ENCODE measurements around the gene MYO1B.

The MYO1B gene

DNA sequence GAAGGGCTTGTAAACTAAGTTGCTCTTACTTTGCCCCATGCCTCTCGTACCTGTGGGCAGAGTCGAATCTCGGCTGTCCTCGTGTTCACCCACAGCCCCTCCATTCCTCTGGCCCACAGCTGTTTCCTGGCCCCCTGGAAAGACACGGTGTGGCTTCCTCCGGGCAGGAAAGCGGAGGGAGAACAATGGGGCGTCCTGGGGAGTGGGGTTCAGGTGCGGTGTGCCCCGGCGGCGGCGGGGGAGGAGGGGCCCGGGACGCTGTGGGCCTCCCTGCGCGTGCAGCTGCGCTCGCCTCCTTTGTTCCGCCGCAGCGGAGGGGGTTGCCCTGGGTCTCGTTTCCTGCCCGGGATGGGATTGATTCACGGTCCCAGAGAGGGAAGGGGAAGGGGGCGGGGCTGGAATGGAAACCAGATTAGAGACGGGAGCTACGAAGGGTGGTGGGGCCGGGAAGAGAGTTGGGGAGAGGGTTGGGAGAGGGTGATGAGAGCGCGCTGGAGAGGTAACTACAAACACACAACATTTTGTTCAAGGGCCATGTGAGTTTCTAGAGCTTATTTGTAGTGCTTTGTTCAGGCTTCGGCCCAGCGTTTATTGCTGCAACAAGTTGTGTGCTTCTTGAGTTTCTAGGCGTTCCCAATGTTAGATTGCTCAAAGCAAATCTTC lies 796 bp downstream of the MYO1B start:
- TF ChIP-seq FOXP2 (optimal IDR thresholded peaks at IDR 0.05; ENCODE audit: borderline replicate concordance, extremely low read depth, extremely low read length, insufficient read depth), result peak; percentile 92
- no peak; the same call in 1 of the 2 replicates for TF ChIP-seq POLR2AphosphoS5 (IDR thresholded peaks at IDR 0.05; ENCODE audit: low read depth, low read length)
- TF ChIP-seq SIN3A (IDR thresholded peaks at IDR 0.05; ENCODE audit: borderline replicate concordance, insufficient read depth, low read length), result peak; percentile 48; the same call in 1 of the 2 replicates

DNA sequence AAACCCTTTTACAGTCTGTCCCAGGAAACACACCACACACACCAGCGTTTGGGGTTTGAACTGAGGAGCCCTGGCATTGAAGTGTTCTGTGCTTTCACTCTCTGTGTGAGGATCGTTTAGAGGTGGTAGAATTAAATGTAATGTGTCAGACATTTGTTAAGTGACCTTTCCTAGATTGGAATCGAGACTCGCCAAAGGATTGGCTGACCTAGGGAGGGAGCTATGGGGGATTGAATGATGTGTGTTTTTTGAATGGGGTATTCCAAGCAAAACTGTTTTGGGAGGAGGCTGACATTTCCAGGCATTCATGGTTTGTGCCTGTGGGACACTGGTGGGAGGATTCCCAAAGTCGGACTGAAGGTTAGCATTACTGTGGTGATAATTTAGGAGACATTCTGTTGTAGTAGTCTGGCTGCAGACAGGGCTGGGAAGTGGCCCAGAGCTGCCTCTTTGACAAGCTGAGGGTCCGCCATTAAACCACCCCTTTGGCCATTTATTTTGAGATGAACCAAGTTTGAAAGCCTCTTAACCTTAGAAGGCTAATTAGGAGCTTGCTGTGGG lies 1.7 kb downstream of the MYO1B start:
- TF ChIP-seq SIN3A (IDR thresholded peaks at IDR 0.05; ENCODE audit: borderline replicate concordance, insufficient read depth, low read length) (no peak), TAF1 (IDR thresholded peaks at IDR 0.05; ENCODE audit: borderline replicate concordance, insufficient read depth, low read length) (0 out of 2 replicates have a peak, but pooled peaks have one; percentile 19)

GRCh38 chr2:191247381-191248057 lies 2.3 kb downstream of the MYO1B start:
- TF ChIP-seq FOXP2 (optimal IDR thresholded peaks at IDR 0.05; ENCODE audit: borderline replicate concordance, extremely low read depth, extremely low read length, insufficient read depth) (no peak), SIN3A (IDR thresholded peaks at IDR 0.05; ENCODE audit: borderline replicate concordance, insufficient read depth, low read length) (no peak), POLR2AphosphoS5 (IDR thresholded peaks at IDR 0.05; ENCODE audit: low read depth, low read length) (no peak), TAF1 (IDR thresholded peaks at IDR 0.05; ENCODE audit: borderline replicate concordance, insufficient read depth, low read length) (no peak), REST (IDR thresholded peaks at IDR 0.05; ENCODE audit: insufficient read depth in 1 of 2, low read depth in 2 of 2, low read length in 2 of 2) (0 out of 4 replicates have a peak, but pooled peaks of 1 of the 2 experiments have one; percentile 8)

GRCh38 chr2:191249156-191249813 lies 4.1 kb downstream of the MYO1B start:
- TF ChIP-seq REST (IDR thresholded peaks at IDR 0.05; ENCODE audit: insufficient read depth in 1 of 2, low read depth in 2 of 2, low read length in 2 of 2), result no peak
- TF ChIP-seq POLR2AphosphoS5 (IDR thresholded peaks at IDR 0.05; ENCODE audit: low read depth, low read length), result no peak
- no peak for TF ChIP-seq TAF1 (IDR thresholded peaks at IDR 0.05; ENCODE audit: borderline replicate concordance, insufficient read depth, low read length)
- TF ChIP-seq FOXP2 (optimal IDR thresholded peaks at IDR 0.05; ENCODE audit: borderline replicate concordance, extremely low read depth, extremely low read length, insufficient read depth), result no peak
- no peak for TF ChIP-seq SIN3A (IDR thresholded peaks at IDR 0.05; ENCODE audit: borderline replicate concordance, insufficient read depth, low read length)

- TF ChIP-seq FOXP2 (optimal IDR thresholded peaks at IDR 0.05; ENCODE audit: borderline replicate concordance, extremely low read depth, extremely low read length, insufficient read depth) (no peak), REST (IDR thresholded peaks at IDR 0.05; ENCODE audit: insufficient read depth in 1 of 2, low read depth in 2 of 2, low read length in 2 of 2) (no peak), SIN3A (IDR thresholded peaks at IDR 0.05; ENCODE audit: borderline replicate concordance, insufficient read depth, low read length) (no peak), TAF1 (IDR thresholded peaks at IDR 0.05; ENCODE audit: borderline replicate concordance, insufficient read depth, low read length) (no peak)
Measured at GRCh38 chr2:191250400-191250799, 5.2 kb downstream of the MYO1B start.
